Measurements from ENCODE around the gene SLC38A10. TPM values are rescaled to one million over a fixed set of nuclear protein-coding genes. Genes with fewer than 3 reads are reported as not detected.

SLC38A10 gene
- total RNA-seq, 1 donor from 2014 or later, result 67.5 TPM

- Histone ChIP-seq H3K4me1 (peaks cover 7% of the 10 kb centered on the region), H3K4me3 (no peak overlapping the region), H3K9me3 (no peaks in the 10 kb centered on the region), H3K27me3 (no peaks in the 10 kb centered on the region), H3K36me3 (peaks cover 0 to 52% of the 10 kb centered on the region in 2 donors), H3K27ac (no peak overlapping the region)
- intact Hi-C loops (cut with DNase I), result no loop called here
- no peak for DNase-seq (ENCODE audit: extremely low spot score in 2 of 2)
- TF ChIP-seq CTCF (IDR thresholded peaks at IDR 0.05) (no peak), POLR2A (IDR thresholded peaks at IDR 0.05) (no peak), POLR2AphosphoS5 (IDR thresholded peaks at IDR 0.05; ENCODE audit: insufficient read depth in 1 of 2, low read depth in 1 of 2) (no peak)
Measured at GRCh38 chr17:81260171-81260570, 34.9 kb downstream of the SLC38A10 start.

- no peak overlapping the region for H3K4me3 ChIP-seq
- H3K36me3 ChIP-seq, result peaks cover 0 to 43% of the 10 kb centered on the region in 2 donors
- H3K27me3 ChIP-seq, result no peaks in the 10 kb centered on the region
- peaks cover 17% of the 10 kb centered on the region for H3K4me1 ChIP-seq
- TF ChIP-seq POLR2AphosphoS5 (IDR thresholded peaks at IDR 0.05; ENCODE audit: insufficient read depth in 1 of 2, low read depth in 1 of 2), result no peak
- TF ChIP-seq POLR2A (IDR thresholded peaks at IDR 0.05), result no peak
- no peak for TF ChIP-seq CTCF (IDR thresholded peaks at IDR 0.05)
- no peaks in the 10 kb centered on the region for H3K9me3 ChIP-seq
- intact Hi-C loops (cut with DNase I), result loop anchor here (10.0 kb wide), 1 partner anchor 336 kb away; no protein-coding TSS in a partner anchor
- no peak for DNase-seq (ENCODE audit: extremely low spot score in 2 of 2)
- no peak overlapping the region for H3K27ac ChIP-seq
Measured at GRCh38 chr17:81259058-81259605, 36.0 kb downstream of the SLC38A10 start.

GRCh38 chr17:81258292-81258691, 36.8 kb downstream of the SLC38A10 start:
- Histone ChIP-seq H3K27me3 (no peaks in the 10 kb centered on the region), H3K36me3 (peaks cover 0 to 36% of the 10 kb centered on the region in 2 donors), H3K4me1 (peaks cover 17% of the 10 kb centered on the region), H3K4me3 (no peak overlapping the region), H3K27ac (no peak overlapping the region), H3K9me3 (no peaks in the 10 kb centered on the region)
- intact Hi-C loops (cut with DNase I), result loop anchor here (10.0 kb wide), 1 partner anchor 337 kb away; no protein-coding TSS in a partner anchor
- no peak for DNase-seq (ENCODE audit: extremely low spot score in 2 of 2)
- no peak for TF ChIP-seq POLR2A (IDR thresholded peaks at IDR 0.05)
- TF ChIP-seq POLR2AphosphoS5 (IDR thresholded peaks at IDR 0.05; ENCODE audit: insufficient read depth in 1 of 2, low read depth in 1 of 2), result no peak
- TF ChIP-seq CTCF (IDR thresholded peaks at IDR 0.05), result no peak

- H3K4me1 ChIP-seq, result peaks cover 17% of the 10 kb centered on the region
- H3K4me3 ChIP-seq, result no peak overlapping the region
- H3K36me3 ChIP-seq, result peaks cover 0 to 32% of the 10 kb centered on the region in 2 donors
- intact Hi-C loops (cut with DNase I), result loop anchor here (10.0 kb wide), 1 partner anchor 337 kb away; no protein-coding TSS in a partner anchor
- DNase-seq (ENCODE audit: extremely low spot score in 2 of 2), result no peak
- no peaks in the 10 kb centered on the region for H3K27me3 ChIP-seq
- no peak overlapping the region for H3K27ac ChIP-seq
- H3K9me3 ChIP-seq, result no peaks in the 10 kb centered on the region
- TF ChIP-seq CTCF (IDR thresholded peaks at IDR 0.05) (no peak), POLR2A (IDR thresholded peaks at IDR 0.05) (no peak), POLR2AphosphoS5 (IDR thresholded peaks at IDR 0.05; ENCODE audit: insufficient read depth in 1 of 2, low read depth in 1 of 2) (no peak)
Measured at GRCh38 chr17:81257533-81257932, 37.6 kb downstream of the SLC38A10 start.

- Histone ChIP-seq H3K36me3 (peaks cover 0 to 31% of the 10 kb centered on the region in 2 donors), H3K27me3 (no peaks in the 10 kb centered on the region), H3K4me3 (no peak overlapping the region), H3K9me3 (no peaks in the 10 kb centered on the region), H3K27ac (no peak overlapping the region), H3K4me1 (peaks cover 24% of the 10 kb centered on the region)
- intact Hi-C loops (cut with DNase I), result loop anchor here (10.0 kb wide), 1 partner anchor 338 kb away; no protein-coding TSS in a partner anchor
- DNase-seq (ENCODE audit: extremely low spot score in 2 of 2), result no peak
- TF ChIP-seq CTCF (IDR thresholded peaks at IDR 0.05) (no peak), POLR2AphosphoS5 (IDR thresholded peaks at IDR 0.05; ENCODE audit: insufficient read depth in 1 of 2, low read depth in 1 of 2) (no peak), POLR2A (IDR thresholded peaks at IDR 0.05) (no peak)
Measured at GRCh38 chr17:81256616-81257015, 38.5 kb downstream of the SLC38A10 start.
